HUES6 (cell line): ENCODE measurements around the gene USP46.

Experiments used
- H3K27ac ChIP-seq: 2 replicates; pipeline ENCODE4 v1.7.0; 2013; ENCODE audit warnings: low read depth, mild to moderate bottlenecking, low read length, inconsistent platforms
- H3K27me3 ChIP-seq: 2 replicates; pipeline ENCODE4 v1.6.1; 2013; ENCODE audit warnings: low read length; ENCODE audit not compliant: control insufficient read depth, insufficient read depth
- H3K36me3 ChIP-seq: 2 replicates; pipeline ENCODE4 v1.6.1; 2013; ENCODE audit warnings: low read length; ENCODE audit not compliant: control insufficient read depth, insufficient read depth
- H3K4me1 ChIP-seq: 2 replicates; pipeline ENCODE4 v1.6.1; 2013; ENCODE audit warnings: low read length; ENCODE audit not compliant: control insufficient read depth, insufficient read depth
- H3K4me3 ChIP-seq: 2 replicates; pipeline ENCODE4 v1.5.1; 2013; ENCODE audit warnings: low read depth, low read length
- H3K9ac ChIP-seq: one replicate; pipeline ENCODE4 v1.6.1; 2013; ENCODE audit warnings: mild to moderate bottlenecking, low read length
- H3K9me3 ChIP-seq: 2 replicates; pipeline ENCODE4 v1.6.1; 2013; ENCODE audit warnings: low read depth, low read length; ENCODE audit not compliant: control insufficient read depth, insufficient read depth

The USP46 gene

DNA sequence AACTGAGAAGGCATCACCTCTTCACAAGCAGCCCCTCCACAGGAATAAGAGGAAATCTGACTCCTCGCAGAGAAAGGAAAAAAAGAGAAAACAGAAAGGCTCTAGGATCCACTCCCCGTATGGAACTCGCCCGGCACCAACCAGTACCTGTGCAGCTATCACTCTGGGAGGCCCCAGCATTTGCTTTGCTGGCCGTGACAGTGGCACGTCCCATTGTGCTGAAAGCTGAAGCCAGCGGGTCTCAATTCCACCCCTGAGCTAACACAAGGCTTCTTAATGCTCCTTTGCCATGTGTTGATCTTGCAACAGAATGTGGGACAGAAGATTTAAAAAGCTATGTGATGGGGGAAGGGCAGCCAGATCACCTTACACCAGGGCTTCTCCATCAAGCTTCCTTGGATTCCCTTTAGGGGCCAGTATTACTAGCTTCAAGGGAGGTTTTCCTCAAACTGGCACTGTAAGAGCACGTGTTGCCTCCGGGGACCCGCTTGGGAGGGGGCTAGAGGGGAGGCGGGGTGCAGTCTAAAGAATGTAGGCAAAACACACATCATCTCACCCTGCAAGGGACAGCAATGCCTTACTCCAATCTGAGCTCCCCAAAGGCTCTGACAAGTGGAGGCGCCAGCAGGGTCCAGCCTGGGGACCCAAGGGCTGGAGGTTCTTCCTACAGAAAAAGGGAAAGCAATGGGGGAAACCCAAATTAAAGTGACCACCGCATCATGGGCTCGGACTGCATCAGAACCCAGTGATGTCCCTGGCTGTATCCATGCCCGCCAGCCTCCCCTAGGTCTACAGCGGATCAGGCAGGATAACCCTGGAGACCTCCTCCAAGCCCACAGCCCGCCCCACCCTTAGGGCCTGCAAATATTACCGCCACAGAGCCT, 1.2 kb downstream of the USP46 start:
- peaks cover 2% of the 10 kb centered on the region for H3K9me3 ChIP-seq
- H3K4me1 ChIP-seq: peaks cover 28% of the 10 kb centered on the region
- H3K36me3 ChIP-seq: peaks cover 20% of the 10 kb centered on the region
- H3K27me3 ChIP-seq: peaks cover 10% of the 10 kb centered on the region; the same call in 1 of the 2 replicates
- H3K4me3 ChIP-seq: peak overlapping the region; percentile 78
- peak overlapping the region; percentile 82; the same call in 1 of the 2 replicates for H3K27ac ChIP-seq
- peak overlapping the region; percentile 96 for H3K9ac ChIP-seq

DNA sequence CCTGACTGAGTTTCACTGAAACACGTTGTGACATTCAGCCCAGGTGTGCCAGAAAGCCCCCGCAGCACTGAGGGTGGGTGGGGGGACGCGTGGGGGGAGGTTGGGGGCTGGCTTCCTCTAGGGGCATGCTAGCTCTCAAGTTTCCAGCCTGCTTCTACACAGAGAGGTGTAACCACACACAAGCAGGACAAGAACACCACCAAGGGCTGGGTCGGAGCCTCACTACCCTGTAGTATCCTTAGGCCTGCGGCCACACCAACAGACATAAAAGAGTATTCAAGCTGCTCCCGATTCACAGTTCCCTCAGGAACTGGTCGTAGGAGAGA, 1.8 kb downstream of the USP46 start:
- Histone ChIP-seq H3K4me1 (peaks cover 26% of the 10 kb centered on the region), H3K9ac (peak overlapping the region; percentile 96), H3K4me3 (peak overlapping the region; percentile 78), H3K36me3 (peaks cover 21% of the 10 kb centered on the region), H3K9me3 (no peaks in the 10 kb centered on the region; the same call in 1 of the 2 replicates), H3K27me3 (peaks cover 10% of the 10 kb centered on the region; the same call in 1 of the 2 replicates), H3K27ac (0 out of 2 replicates have a peak overlapping the region, but pooled peaks have one; percentile 18)

DNA sequence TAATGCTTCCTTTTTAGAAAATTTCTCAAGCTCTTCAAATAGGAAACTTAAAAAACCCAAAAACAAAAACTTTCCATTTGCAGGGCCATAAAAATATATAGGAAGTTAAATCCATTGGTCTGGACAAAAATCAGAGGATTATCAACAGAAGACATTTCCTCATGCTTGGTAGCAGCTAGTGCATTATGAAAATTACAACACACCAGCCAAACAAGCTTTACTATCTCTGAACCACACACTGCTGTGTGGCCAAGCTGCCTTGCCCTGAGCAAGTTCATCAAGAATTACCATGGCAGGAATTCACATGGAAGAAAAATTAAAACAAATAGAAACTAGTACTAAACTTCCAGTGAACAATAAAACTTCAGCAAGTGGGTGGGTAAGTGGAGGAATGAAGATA, 3.6 kb downstream of the USP46 start:
- Histone ChIP-seq H3K36me3 (peaks cover 21% of the 10 kb centered on the region; the same call in 1 of the 2 replicates), H3K9ac (no peak overlapping the region), H3K9me3 (no peaks in the 10 kb centered on the region; the same call in 1 of the 2 replicates), H3K4me3 (no peak overlapping the region), H3K4me1 (peaks cover 31% of the 10 kb centered on the region), H3K27me3 (0 out of 2 replicates have a peak, but pooled peaks cover 6% of the 10 kb centered on the region), H3K27ac (no peak overlapping the region)

DNA sequence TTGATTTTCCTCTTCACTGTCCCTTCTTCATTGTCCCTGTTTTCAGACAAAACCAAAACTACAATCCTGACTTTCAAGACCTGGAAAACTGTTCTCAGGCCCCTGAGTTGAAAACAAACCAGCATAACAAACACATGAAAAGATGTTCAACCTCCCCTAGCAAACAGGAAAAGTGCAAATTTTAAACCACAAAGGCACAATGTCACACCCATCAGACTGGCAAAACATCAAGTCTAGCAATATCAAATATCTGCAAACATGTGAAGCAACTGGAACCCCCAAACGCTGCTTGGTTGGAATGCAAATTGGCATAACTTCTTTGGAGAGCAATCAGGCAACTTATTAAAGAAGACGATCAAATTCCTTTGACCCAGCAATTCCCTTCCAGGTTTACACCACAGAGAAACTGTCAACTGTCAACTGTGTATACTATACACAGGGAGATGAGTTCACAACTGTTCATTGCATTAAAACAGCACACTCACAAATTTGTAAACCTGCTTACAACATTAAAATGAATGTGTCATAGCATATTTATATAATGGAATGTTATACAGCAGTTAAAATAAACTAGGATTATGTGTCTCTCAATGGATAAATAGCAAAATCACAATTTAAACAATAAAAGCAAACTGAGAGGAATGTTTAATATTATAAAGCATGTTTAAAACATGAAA, 7.0 kb downstream of the USP46 start:
- Histone ChIP-seq H3K4me3 (no peak overlapping the region), H3K9ac (no peak overlapping the region), H3K36me3 (peaks cover 30% of the 10 kb centered on the region; the same call in 1 of the 2 replicates)

DNA sequence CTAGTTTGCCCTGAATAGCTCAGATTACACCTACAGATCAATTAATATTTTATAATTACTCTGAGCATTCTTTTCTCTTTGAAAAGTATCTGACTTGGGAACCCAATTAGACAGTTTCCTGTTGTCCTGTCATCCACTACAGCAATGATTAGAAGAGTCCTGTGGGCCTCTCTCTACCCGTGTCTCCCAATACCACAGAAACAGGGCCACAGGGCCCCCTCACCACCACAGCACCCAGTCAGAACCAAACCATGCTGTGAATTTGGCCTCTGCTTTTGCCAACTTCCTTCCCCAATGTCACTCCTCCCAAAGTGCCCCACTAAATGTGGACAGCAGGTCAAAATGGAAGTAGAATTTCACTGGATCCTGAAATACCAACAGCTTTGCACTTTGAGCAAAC, 10.3 kb downstream of the USP46 start:
- Histone ChIP-seq H3K9me3 (no peaks in the 10 kb centered on the region; the same call in 1 of the 2 replicates), H3K4me3 (no peak overlapping the region), H3K4me1 (peaks cover 19% of the 10 kb centered on the region), H3K27ac (no peak overlapping the region), H3K27me3 (no peaks in the 10 kb centered on the region), H3K9ac (no peak overlapping the region), H3K36me3 (peaks cover 16% of the 10 kb centered on the region; the same call in 1 of the 2 replicates)

More for the DNA sequence above, 7.0 kb downstream of the USP46 start:
- no peaks in the 10 kb centered on the region for H3K27me3 ChIP-seq
- H3K4me1 ChIP-seq: peaks cover 20% of the 10 kb centered on the region
- H3K9me3 ChIP-seq: no peaks in the 10 kb centered on the region; the same call in 1 of the 2 replicates
- H3K27ac ChIP-seq: no peak overlapping the region

DNA sequence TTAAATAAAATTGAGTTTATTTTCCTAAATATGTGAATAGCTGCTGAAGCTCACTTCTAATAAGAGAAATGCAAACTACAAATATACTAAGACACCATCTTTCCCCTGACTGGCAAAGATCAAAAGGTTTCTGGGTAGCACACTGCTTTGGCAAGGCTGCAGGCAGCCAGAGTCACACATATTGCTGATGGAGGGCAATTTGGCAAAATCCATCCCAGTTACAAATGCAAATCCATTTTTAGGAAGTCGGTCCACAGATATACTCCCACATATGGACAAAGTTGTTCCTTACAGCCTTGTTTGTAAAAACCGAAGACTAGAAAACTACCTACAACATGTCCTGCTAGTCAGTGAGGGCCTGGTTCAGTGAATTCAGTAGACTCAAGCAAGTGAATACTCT, 12.4 kb downstream of the USP46 start:
- Histone ChIP-seq H3K27ac (no peak overlapping the region), H3K4me3 (no peak overlapping the region), H3K9me3 (no peaks in the 10 kb centered on the region; the same call in 1 of the 2 replicates), H3K9ac (no peak overlapping the region), H3K4me1 (peaks cover 14% of the 10 kb centered on the region), H3K27me3 (no peaks in the 10 kb centered on the region), H3K36me3 (peaks cover 10% of the 10 kb centered on the region; the same call in 1 of the 2 replicates)

DNA sequence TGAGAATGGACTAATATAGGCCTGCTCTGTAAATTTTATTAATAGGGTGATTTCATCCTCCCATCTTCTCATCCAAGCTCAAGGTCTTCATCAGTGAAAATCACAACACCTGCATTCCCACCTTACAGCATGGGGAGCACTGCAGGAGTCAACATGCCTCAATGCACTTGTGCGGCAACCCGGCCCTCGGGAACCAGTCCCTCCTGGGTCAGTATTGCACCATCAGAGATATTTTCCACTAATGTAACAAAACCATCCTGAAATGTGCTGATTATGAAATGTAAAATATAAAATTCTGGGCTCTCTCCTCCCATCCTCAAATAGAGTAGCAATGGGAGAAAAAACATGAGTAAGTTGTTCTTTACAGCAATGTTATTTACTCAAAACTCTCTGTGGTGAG, 13.0 kb downstream of the USP46 start:
- Histone ChIP-seq H3K4me3 (no peak overlapping the region), H3K27ac (no peak overlapping the region), H3K9ac (no peak overlapping the region), H3K9me3 (no peaks in the 10 kb centered on the region), H3K36me3 (peaks cover 9% of the 10 kb centered on the region; the same call in 1 of the 2 replicates), H3K27me3 (no peaks in the 10 kb centered on the region), H3K4me1 (peaks cover 14% of the 10 kb centered on the region)

DNA sequence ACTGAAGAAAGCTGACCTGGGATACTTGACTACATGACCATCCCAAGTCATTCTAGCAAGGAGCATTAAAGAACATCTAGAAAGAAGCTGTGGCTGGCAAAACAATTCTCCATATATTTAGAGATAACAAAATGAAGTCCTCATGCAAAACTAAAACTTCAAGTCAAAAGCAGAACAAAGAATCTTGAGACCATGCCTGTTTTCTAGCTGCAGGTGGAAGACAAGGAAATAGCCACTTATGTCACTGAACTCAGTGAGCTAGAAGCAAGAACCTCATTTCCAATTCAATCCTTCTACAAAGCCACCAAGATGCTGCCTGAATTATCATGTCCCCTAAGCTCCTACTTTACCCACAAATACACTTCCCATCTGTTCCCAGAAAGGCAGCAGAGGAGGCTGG, 13.8 kb downstream of the USP46 start:
- Histone ChIP-seq H3K9ac (no peak overlapping the region), H3K4me1 (peaks cover 18% of the 10 kb centered on the region), H3K27me3 (no peaks in the 10 kb centered on the region), H3K27ac (no peak overlapping the region), H3K36me3 (peaks cover 9% of the 10 kb centered on the region; the same call in 1 of the 2 replicates), H3K4me3 (no peak overlapping the region), H3K9me3 (no peaks in the 10 kb centered on the region)

DNA sequence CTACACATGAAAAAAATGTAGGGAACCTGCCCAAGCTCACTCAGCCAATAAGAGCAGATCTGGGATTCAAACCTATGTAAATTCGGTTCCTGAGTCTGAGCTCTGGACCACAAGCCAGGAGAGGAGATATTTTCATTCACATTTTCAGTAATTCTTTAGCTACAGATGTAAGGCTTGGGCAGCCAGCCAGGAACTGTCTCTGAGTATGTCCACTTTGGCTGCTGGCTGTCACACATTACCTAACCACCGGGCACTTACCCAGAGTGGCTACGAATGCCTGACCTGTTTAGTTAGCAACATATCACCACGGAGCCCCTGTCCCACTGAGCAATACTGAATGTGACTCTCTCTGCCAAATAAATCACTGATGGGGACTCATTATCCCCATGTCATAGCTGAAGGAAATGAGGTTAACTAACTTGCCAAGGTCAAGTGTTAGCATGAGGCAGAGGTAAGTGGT, 15.3 kb downstream of the USP46 start:
- H3K36me3 ChIP-seq: no peaks in the 10 kb centered on the region
- H3K27me3 ChIP-seq: no peaks in the 10 kb centered on the region
- no peak overlapping the region for H3K4me3 ChIP-seq
- H3K27ac ChIP-seq: no peak overlapping the region
- H3K4me1 ChIP-seq: peaks cover 16% of the 10 kb centered on the region
- H3K9me3 ChIP-seq: peaks cover 2% of the 10 kb centered on the region; the same call in 1 of the 2 replicates
- no peak overlapping the region for H3K9ac ChIP-seq

DNA sequence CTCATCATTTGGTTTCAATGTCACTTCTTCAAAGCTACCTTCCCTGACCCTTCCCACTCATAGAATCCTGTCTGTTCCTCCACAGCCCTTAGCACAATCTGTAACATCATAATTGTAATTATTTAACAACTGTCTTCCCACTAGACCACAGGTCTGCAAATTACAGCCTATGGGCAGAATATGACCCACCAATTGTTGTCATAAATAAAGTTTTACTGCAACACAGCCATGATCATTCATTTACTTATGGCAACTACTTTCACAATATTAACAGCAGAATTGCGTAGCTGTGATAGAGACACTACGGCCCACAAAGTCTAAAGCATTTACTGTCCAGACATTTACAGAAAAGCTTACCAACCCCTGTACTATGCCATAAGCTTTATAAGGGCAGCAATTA, 15.9 kb downstream of the USP46 start:
- no peak overlapping the region for H3K27ac ChIP-seq
- H3K4me3 ChIP-seq: no peak overlapping the region
- H3K36me3 ChIP-seq: no peaks in the 10 kb centered on the region
- H3K9ac ChIP-seq: no peak overlapping the region
- peaks cover 2% of the 10 kb centered on the region; the same call in 1 of the 2 replicates for H3K9me3 ChIP-seq
- H3K27me3 ChIP-seq: no peaks in the 10 kb centered on the region
- peaks cover 13% of the 10 kb centered on the region for H3K4me1 ChIP-seq
